WTC11 (cell line): Measurements from ENCODE around the gene WSCD1. TPM values are rescaled to one million over a fixed set of nuclear protein-coding genes. Genes with fewer than 3 reads are reported as not detected.

Experiments
- ATAC-seq: fragments of 200-7000 bp; cut with Tn5 transposase; 2 replicates; pipeline ENCODE4 v1.10.0; 2021; ENCODE audit warnings: mild to moderate bottlenecking, moderate library complexity
- CTCF ChIA-PET: fragments of 300-600 bp; sonication (Branson Sonifier 250); formaldehyde crosslinking; loops from one replicate; lab custom pipeline; 2021; ENCODE audit warnings: antibody characterized with exemption; lab: Charles Lee
- POLR2A ChIA-PET: fragments of 350-600 bp; sonication (Branson Sonifier 250); formaldehyde crosslinking; loops from one replicate; lab custom pipeline; 2021; ENCODE audit warnings: antibody characterized with exemption; lab: Charles Lee
- DNase-seq: peaks from one replicate; pipeline ENCODE4 v3.0.0; 2021; ENCODE audit warnings: low spot score
- H3K27ac Mint-ChIP-seq: 2 replicates; pipeline ENCODE4 v1.8.0; 2021; ENCODE audit warnings: mixed read lengths
- H3K27me3 Mint-ChIP-seq: 2 replicates; pipeline ENCODE4 v1.8.0; 2021; ENCODE audit warnings: low read depth, mild to moderate bottlenecking, moderate library complexity, mixed read lengths
- H3K36me3 Mint-ChIP-seq: 2 replicates; pipeline ENCODE4 v1.8.0; 2021; ENCODE audit warnings: mixed read lengths
- H3K4me1 Mint-ChIP-seq: 2 replicates; pipeline ENCODE4 v1.8.0; 2022; ENCODE audit warnings: mixed read lengths
- H3K4me3 Mint-ChIP-seq: 2 replicates; pipeline ENCODE4 v1.8.0; 2021; ENCODE audit warnings: mild to moderate bottlenecking, moderate library complexity, mixed read lengths
- H3K9me3 Mint-ChIP-seq: 2 replicates; pipeline ENCODE4 v1.8.0; 2021; ENCODE audit warnings: mixed read lengths
- CREB1 ChIP-seq: sonication (generic); formaldehyde crosslinking; IDR thresholded peaks from 2 replicates; pipeline ENCODE4 v1.8.0; 2023; ENCODE audit warnings: mild to moderate bottlenecking, missing genetic modification reagents
- FOXJ3 ChIP-seq: sonication (generic); formaldehyde crosslinking; IDR thresholded peaks from 2 replicates; pipeline ENCODE4 v1.9.0; 2021; ENCODE audit warnings: missing genetic modification reagents, mild to moderate bottlenecking, borderline replicate concordance
- FOXK1 ChIP-seq: sonication (generic); formaldehyde crosslinking; IDR thresholded peaks from 2 replicates; pipeline ENCODE4 v1.8.0; 2022; ENCODE audit warnings: mild to moderate bottlenecking, moderate library complexity, missing genetic modification reagents
- GTF2I ChIP-seq: fragments of 250-450 bp; sonication (Bioruptor Pico); conservative IDR thresholded peaks from 2 replicates; pipeline ENCODE4 v1.4.0; 2021; ENCODE audit warnings: mild to moderate bottlenecking
- MXD4 ChIP-seq: fragments of 250-450 bp; sonication (Bioruptor Pico); IDR thresholded peaks from 2 replicates; pipeline ENCODE4 v1.8.0; 2021; ENCODE audit warnings: mild to moderate bottlenecking, moderate library complexity, borderline replicate concordance
- NR2C2 ChIP-seq: sonication (generic); formaldehyde crosslinking; IDR thresholded peaks from 2 replicates; pipeline ENCODE4 v1.8.0; 2022; ENCODE audit warnings: mild to moderate bottlenecking, missing genetic modification reagents
- RORB ChIP-seq: fragments of 250-450 bp; sonication (Bioruptor Pico); IDR thresholded peaks from 2 replicates; pipeline ENCODE4 v1.9.0; 2021; ENCODE audit warnings: mild to moderate bottlenecking
- SOX15 ChIP-seq: fragments of 250-450 bp; sonication (Bioruptor Pico); IDR thresholded peaks from 2 replicates; pipeline ENCODE4 v1.9.0; 2021; ENCODE audit warnings: mild to moderate bottlenecking
- TEAD1 ChIP-seq: sonication (generic); formaldehyde crosslinking; IDR thresholded peaks from 2 replicates; pipeline ENCODE4 v1.8.0; 2022; ENCODE audit warnings: mild to moderate bottlenecking, missing genetic modification reagents
- ZNF317 ChIP-seq: sonication (generic); formaldehyde crosslinking; IDR thresholded peaks from 2 replicates; pipeline ENCODE4 v1.8.1; 2023; ENCODE audit warnings: low read depth, mild to moderate bottlenecking, moderate library complexity, missing genetic modification reagents, borderline replicate concordance
- ZNF416 ChIP-seq: fragments of 250-450 bp; sonication (Bioruptor Pico); IDR thresholded peaks from 2 replicates; pipeline ENCODE4 v1.9.0; 2021; ENCODE audit warnings: mild to moderate bottlenecking, inconsistent platforms
- ZNF671 ChIP-seq: fragments of 250-450 bp; sonication (Bioruptor Pico); IDR thresholded peaks from 2 replicates; pipeline ENCODE4 v1.8.0; 2021; ENCODE audit warnings: mild to moderate bottlenecking
- total RNA-seq: library from RNA; stranded (reverse); gene quantifications from 3 replicates; pipeline ENCODE4 v1.2.3, GENCODE V29; 2021
- TF ChIP-seq, protein P1 (sequence below): sonication (generic); formaldehyde crosslinking; IDR thresholded peaks from 2 replicates; pipeline ENCODE4 v1.8.0; 2022; ENCODE audit warnings: missing genetic modification reagents
- TF ChIP-seq, protein P2 (sequence below): fragments of 250-450 bp; sonication (Bioruptor Pico); IDR thresholded peaks from 2 replicates; pipeline ENCODE4 v1.9.0; 2021; ENCODE audit warnings: mild to moderate bottlenecking, borderline replicate concordance
- TF ChIP-seq, protein P3 (sequence below): sonication (generic); formaldehyde crosslinking; IDR thresholded peaks from 2 replicates; pipeline ENCODE4 v1.8.1; 2023; ENCODE audit warnings: mild to moderate bottlenecking, moderate library complexity, missing genetic modification reagents
- TF ChIP-seq, protein P4 (sequence below): sonication (generic); formaldehyde crosslinking; IDR thresholded peaks from 2 replicates; pipeline ENCODE4 v1.8.1; 2022; ENCODE audit warnings: low read depth, missing genetic modification reagents, borderline replicate concordance
- TF ChIP-seq, protein P5 (sequence below): sonication (generic); formaldehyde crosslinking; IDR thresholded peaks from 2 replicates; pipeline ENCODE4 v1.8.1; 2023; ENCODE audit warnings: mild to moderate bottlenecking, missing genetic modification reagents, moderate library complexity
- TF ChIP-seq, protein P6 (sequence below): sonication (generic); formaldehyde crosslinking; IDR thresholded peaks from 2 replicates; pipeline ENCODE4 v1.8.1; 2022; ENCODE audit warnings: missing genetic modification reagents, borderline replicate concordance
- TF ChIP-seq, protein P7 (sequence below): fragments of 200-600 bp; IDR thresholded peaks from 2 replicates; pipeline ENCODE4 v1.8.0; 2022; ENCODE audit warnings: antibody characterized with exemption
- TF ChIP-seq, protein P8 (sequence below): sonication (generic); formaldehyde crosslinking; IDR thresholded peaks from 2 replicates; pipeline ENCODE4 v1.8.1; 2022; ENCODE audit warnings: mild to moderate bottlenecking, missing genetic modification reagents, moderate library complexity, borderline replicate concordance

The WSCD1 gene
- total RNA-seq, 1 experiment from 2014 or later, result 57.5 TPM

DNA sequence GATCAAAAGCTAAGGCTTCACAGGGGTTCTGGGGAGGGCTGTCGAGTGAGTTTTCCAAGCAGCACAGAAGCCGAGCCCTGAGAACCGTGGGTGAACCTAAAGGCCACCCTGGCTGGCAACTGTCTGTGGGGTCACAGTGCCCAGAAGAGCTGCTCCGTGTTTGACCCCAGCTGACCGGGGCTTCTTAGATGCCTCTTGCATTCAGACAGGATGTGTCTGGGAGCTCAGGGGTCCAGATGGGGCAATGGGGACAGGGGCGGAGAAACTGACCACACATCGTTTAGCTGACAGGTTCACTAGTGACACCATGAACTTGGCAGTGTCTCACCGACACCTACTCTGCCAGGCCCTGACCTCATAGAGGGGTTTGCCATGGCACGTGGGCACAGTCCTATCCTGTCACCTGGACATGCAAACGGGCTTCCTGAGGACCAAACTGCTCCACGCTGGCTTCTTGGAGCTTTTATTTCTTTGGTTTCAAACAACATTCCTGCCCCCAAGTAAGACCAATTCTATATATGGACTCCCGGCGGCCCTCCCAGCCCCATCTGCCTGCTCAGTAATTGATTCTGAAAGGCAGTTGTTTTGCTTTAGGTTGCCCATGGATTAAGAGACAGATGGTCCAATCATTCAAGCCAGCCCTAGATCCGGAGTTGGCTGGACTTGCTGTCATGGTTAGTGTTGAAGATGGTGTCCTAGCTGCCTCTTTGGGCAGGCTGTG, 22.2 kb downstream of the WSCD1 start:
- ATAC-seq (no peak), DNase-seq (no peak)
- no peak overlapping the region for H3K27ac Mint-ChIP-seq
- no peaks in the 10 kb centered on the region for H3K27me3 Mint-ChIP-seq
- H3K4me1 Mint-ChIP-seq, result peaks cover 6% of the 10 kb centered on the region
- no peaks in the 10 kb centered on the region for H3K9me3 Mint-ChIP-seq
- CTCF ChIA-PET, result interaction anchor here (0.5 kb wide), 1 partner anchor 385 kb away, joined by 4 read pairs; no protein-coding TSS in a partner anchor
- POLR2A ChIA-PET, result interaction anchor here (0.7 kb wide), 1 partner anchor 379 kb away, joined by 3 read pairs; no protein-coding TSS in a partner anchor
- H3K36me3 Mint-ChIP-seq, result peaks cover 47% of the 10 kb centered on the region
- no peak overlapping the region for H3K4me3 Mint-ChIP-seq
- TF ChIP-seq, protein P1, sequence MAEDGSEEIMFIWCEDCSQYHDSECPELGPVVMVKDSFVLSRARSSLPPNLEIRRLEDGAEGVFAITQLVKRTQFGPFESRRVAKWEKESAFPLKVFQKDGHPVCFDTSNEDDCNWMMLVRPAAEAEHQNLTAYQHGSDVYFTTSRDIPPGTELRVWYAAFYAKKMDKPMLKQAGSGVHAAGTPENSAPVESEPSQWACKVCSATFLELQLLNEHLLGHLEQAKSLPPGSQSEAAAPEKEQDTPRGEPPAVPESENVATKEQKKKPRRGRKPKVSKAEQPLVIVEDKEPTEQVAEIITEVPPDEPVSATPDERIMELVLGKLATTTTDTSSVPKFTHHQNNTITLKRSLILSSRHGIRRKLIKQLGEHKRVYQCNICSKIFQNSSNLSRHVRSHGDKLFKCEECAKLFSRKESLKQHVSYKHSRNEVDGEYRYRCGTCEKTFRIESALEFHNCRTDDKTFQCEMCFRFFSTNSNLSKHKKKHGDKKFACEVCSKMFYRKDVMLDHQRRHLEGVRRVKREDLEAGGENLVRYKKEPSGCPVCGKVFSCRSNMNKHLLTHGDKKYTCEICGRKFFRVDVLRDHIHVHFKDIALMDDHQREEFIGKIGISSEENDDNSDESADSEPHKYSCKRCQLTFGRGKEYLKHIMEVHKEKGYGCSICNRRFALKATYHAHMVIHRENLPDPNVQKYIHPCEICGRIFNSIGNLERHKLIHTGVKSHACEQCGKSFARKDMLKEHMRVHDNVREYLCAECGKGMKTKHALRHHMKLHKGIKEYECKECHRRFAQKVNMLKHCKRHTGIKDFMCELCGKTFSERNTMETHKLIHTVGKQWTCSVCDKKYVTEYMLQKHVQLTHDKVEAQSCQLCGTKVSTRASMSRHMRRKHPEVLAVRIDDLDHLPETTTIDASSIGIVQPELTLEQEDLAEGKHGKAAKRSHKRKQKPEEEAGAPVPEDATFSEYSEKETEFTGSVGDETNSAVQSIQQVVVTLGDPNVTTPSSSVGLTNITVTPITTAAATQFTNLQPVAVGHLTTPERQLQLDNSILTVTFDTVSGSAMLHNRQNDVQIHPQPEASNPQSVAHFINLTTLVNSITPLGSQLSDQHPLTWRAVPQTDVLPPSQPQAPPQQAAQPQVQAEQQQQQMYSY (CRISPR knock-in tag), result no peak
- TF ChIP-seq RORB (CRISPR knock-in tag), result no peak
- TF ChIP-seq, protein P2, sequence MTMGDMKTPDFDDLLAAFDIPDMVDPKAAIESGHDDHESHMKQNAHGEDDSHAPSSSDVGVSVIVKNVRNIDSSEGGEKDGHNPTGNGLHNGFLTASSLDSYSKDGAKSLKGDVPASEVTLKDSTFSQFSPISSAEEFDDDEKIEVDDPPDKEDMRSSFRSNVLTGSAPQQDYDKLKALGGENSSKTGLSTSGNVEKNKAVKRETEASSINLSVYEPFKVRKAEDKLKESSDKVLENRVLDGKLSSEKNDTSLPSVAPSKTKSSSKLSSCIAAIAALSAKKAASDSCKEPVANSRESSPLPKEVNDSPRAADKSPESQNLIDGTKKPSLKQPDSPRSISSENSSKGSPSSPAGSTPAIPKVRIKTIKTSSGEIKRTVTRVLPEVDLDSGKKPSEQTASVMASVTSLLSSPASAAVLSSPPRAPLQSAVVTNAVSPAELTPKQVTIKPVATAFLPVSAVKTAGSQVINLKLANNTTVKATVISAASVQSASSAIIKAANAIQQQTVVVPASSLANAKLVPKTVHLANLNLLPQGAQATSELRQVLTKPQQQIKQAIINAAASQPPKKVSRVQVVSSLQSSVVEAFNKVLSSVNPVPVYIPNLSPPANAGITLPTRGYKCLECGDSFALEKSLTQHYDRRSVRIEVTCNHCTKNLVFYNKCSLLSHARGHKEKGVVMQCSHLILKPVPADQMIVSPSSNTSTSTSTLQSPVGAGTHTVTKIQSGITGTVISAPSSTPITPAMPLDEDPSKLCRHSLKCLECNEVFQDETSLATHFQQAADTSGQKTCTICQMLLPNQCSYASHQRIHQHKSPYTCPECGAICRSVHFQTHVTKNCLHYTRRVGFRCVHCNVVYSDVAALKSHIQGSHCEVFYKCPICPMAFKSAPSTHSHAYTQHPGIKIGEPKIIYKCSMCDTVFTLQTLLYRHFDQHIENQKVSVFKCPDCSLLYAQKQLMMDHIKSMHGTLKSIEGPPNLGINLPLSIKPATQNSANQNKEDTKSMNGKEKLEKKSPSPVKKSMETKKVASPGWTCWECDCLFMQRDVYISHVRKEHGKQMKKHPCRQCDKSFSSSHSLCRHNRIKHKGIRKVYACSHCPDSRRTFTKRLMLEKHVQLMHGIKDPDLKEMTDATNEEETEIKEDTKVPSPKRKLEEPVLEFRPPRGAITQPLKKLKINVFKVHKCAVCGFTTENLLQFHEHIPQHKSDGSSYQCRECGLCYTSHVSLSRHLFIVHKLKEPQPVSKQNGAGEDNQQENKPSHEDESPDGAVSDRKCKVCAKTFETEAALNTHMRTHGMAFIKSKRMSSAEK, result no peak
- TF ChIP-seq NR2C2, result no peak
- no peak for TF ChIP-seq ZNF317
- TF ChIP-seq FOXJ3 (CRISPR knock-in tag), result no peak
- TF ChIP-seq, protein P3, sequence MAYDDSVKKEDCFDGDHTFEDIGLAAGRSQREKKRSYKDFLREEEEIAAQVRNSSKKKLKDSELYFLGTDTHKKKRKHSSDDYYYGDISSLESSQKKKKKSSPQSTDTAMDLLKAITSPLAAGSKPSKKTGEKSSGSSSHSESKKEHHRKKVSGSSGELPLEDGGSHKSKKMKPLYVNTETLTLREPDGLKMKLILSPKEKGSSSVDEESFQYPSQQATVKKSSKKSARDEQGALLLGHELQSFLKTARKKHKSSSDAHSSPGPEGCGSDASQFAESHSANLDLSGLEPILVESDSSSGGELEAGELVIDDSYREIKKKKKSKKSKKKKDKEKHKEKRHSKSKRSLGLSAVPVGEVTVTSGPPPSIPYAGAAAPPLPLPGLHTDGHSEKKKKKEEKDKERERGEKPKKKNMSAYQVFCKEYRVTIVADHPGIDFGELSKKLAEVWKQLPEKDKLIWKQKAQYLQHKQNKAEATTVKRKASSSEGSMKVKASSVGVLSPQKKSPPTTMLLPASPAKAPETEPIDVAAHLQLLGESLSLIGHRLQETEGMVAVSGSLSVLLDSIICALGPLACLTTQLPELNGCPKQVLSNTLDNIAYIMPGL (CRISPR knock-in tag), result no peak
- TF ChIP-seq MXD4, result no peak
- TF ChIP-seq ZNF671, result no peak
- TF ChIP-seq, protein P4, sequence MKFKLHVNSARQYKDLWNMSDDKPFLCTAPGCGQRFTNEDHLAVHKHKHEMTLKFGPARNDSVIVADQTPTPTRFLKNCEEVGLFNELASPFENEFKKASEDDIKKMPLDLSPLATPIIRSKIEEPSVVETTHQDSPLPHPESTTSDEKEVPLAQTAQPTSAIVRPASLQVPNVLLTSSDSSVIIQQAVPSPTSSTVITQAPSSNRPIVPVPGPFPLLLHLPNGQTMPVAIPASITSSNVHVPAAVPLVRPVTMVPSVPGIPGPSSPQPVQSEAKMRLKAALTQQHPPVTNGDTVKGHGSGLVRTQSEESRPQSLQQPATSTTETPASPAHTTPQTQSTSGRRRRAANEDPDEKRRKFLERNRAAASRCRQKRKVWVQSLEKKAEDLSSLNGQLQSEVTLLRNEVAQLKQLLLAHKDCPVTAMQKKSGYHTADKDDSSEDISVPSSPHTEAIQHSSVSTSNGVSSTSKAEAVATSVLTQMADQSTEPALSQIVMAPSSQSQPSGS (CRISPR knock-in tag), result no peak
- TF ChIP-seq, protein P5, sequence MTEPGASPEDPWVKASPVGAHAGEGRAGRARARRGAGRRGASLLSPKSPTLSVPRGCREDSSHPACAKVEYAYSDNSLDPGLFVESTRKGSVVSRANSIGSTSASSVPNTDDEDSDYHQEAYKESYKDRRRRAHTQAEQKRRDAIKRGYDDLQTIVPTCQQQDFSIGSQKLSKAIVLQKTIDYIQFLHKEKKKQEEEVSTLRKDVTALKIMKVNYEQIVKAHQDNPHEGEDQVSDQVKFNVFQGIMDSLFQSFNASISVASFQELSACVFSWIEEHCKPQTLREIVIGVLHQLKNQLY, result no peak
- TF ChIP-seq ZNF416 (CRISPR knock-in tag), result no peak
- no peak for TF ChIP-seq SOX15 (CRISPR knock-in tag)
- TF ChIP-seq, protein P6, sequence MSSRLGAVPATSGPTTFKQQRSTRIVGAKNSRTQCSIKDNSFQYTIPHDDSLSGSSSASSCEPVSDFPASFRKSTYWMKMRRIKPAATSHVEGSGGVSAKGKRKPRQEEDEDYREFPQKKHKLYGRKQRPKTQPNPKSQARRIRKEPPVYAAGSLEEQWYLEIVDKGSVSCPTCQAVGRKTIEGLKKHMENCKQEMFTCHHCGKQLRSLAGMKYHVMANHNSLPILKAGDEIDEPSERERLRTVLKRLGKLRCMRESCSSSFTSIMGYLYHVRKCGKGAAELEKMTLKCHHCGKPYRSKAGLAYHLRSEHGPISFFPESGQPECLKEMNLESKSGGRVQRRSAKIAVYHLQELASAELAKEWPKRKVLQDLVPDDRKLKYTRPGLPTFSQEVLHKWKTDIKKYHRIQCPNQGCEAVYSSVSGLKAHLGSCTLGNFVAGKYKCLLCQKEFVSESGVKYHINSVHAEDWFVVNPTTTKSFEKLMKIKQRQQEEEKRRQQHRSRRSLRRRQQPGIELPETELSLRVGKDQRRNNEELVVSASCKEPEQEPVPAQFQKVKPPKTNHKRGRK (CRISPR knock-in tag), result no peak
- TF ChIP-seq, protein P7, sequence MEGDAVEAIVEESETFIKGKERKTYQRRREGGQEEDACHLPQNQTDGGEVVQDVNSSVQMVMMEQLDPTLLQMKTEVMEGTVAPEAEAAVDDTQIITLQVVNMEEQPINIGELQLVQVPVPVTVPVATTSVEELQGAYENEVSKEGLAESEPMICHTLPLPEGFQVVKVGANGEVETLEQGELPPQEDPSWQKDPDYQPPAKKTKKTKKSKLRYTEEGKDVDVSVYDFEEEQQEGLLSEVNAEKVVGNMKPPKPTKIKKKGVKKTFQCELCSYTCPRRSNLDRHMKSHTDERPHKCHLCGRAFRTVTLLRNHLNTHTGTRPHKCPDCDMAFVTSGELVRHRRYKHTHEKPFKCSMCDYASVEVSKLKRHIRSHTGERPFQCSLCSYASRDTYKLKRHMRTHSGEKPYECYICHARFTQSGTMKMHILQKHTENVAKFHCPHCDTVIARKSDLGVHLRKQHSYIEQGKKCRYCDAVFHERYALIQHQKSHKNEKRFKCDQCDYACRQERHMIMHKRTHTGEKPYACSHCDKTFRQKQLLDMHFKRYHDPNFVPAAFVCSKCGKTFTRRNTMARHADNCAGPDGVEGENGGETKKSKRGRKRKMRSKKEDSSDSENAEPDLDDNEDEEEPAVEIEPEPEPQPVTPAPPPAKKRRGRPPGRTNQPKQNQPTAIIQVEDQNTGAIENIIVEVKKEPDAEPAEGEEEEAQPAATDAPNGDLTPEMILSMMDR, result no peak
- no peak for TF ChIP-seq GTF2I (CRISPR knock-in tag)
- TF ChIP-seq TEAD1 (CRISPR knock-in tag), result no peak
- TF ChIP-seq, protein P8, sequence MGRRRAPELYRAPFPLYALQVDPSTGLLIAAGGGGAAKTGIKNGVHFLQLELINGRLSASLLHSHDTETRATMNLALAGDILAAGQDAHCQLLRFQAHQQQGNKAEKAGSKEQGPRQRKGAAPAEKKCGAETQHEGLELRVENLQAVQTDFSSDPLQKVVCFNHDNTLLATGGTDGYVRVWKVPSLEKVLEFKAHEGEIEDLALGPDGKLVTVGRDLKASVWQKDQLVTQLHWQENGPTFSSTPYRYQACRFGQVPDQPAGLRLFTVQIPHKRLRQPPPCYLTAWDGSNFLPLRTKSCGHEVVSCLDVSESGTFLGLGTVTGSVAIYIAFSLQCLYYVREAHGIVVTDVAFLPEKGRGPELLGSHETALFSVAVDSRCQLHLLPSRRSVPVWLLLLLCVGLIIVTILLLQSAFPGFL (CRISPR knock-in tag), result no peak
- TF ChIP-seq FOXK1 (CRISPR knock-in tag), result no peak
- no peak for TF ChIP-seq CREB1 (CRISPR knock-in tag)
